Stimulated activated CD4-positive, alpha-beta T cell treated with anti-CD3 and anti-CD28 coated beads, Interleukin-12 subunit alpha, Interleukin-12 subunit beta, amount 100 ng/mL, for 4 hours (primary cell): ENCODE measurements around the gene ATP2B3.

Experiments
- DNase-seq: peaks from one replicate; pipeline ENCODE4 v3.0.0-alpha.2; 2020

The ATP2B3 gene

DNA sequence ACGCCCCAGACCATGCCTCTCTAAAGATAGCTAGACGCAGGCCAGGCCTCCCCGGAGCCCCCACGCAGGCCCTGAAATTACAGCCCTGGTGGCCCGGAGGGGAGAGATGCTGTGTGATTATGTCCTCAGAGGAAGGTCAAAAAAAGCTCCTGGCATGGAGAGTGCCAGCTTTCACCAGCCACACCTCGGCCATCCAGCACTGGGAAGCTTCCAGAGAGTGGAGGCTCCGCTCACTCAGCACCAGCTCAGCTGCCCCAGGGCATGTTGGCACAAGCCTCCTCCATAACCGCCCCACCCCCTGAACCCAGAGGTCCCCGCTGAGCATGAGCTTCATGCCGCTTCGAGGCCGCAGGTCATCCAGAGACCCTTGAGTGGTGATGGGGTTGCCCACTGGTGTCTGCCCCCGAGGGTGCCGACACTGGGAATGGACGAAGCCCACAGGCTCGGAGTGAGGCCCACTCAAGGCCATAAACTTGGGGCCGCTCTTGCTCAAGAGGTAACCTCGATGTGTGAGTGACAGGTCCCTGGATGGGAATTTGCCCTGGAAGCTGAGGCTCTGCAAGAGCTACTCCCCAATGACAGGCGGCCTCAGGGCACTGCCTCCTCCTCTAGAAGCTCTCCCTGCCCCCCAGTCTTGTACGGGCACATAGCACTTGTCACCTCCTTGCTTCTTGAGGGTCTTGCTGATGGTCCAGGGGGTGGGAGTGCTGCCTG is 27.1 kb upstream of the ATP2B3 start:
- DNase-seq = no peak

DNA sequence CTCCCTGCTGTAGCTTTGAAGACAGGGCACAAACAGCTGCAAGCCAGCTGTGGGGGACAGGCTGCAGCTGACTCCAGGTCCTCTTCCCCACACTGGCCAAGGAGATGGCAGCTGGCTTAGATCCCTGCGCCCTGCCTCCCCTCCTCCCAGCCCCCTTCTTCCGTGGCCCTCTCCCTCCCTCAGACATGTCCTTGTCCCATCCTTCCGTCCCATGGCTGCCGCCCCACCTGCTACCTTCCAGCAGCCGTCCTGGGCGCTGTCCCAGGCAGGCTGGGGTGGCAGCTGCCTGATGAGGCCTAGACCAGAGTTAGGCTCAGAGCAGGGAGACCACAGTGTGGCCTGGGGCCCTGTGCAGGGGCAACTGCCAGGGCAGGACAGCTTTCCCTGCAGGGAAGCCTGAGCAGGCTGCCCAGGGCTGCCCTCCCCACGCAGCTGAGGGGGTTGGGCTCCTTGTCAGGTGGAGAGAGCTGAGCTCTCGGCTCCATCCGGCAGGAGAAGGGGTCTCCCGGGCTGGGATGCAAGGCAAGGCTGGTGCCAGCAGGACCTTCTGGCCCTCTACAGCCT is 26.0 kb upstream of the ATP2B3 start:
- DNase-seq = no peak

DNA sequence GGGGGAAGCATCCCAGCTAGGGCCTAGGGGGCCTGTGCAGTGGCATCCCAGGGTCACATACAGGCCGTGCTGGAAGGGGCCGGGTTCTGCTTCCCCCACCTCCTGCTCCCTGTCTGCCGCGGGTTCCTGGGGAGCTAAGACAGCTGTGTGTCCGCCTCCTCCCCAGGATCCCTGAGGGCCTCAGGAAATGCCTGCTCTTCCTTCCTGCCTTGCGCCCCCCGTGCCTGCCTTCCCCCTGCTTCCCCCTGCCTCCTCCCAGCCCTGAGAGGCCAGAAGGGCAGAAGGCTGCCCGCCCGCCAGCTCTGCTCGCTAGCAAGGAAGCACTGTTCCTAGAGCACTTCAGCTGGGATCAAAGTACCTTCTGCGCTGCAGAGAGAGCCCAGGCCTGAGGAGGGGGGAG is 25.5 kb upstream of the ATP2B3 start:
- no peak for DNase-seq

DNA sequence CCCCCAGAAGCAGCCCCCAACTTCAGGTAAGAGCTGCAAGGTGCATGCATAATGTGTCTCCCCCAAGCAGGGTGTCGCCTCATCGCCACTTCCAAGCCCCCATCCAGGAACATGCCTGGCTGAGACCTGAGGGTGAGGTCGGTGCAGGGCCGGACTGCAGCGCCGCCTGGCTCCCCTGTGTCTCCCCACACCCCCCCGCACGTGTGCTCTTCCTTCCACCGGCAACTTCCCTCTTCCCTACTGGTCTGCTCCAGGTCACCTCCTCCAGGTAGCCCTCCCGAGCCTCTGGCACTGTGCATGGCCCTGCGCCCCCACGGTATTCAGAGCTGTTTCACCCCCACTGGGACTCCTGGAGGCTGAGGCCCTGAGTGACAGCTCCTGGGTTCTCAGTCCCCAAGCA is 24.9 kb upstream of the ATP2B3 start:
- no peak for DNase-seq

DNA sequence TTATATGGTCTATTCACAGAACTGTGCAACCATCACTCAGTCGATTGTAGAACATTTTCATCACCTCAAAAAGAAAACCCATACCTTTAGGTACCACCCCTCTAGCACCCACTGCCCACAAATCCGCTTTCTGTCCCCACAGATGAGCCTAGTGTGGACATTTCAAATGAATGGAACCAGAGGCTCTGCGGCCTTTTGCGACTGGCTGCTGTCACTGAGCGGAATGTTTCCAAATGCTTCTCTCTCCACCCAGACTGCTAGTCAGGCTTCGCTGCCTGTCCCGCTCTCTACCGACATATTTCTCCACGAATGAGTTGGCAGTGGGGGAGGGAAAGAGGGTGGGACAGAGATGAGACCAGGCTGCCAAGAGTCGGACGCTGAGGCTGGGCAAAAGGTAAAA is 24.4 kb upstream of the ATP2B3 start:
- no peak for DNase-seq

DNA sequence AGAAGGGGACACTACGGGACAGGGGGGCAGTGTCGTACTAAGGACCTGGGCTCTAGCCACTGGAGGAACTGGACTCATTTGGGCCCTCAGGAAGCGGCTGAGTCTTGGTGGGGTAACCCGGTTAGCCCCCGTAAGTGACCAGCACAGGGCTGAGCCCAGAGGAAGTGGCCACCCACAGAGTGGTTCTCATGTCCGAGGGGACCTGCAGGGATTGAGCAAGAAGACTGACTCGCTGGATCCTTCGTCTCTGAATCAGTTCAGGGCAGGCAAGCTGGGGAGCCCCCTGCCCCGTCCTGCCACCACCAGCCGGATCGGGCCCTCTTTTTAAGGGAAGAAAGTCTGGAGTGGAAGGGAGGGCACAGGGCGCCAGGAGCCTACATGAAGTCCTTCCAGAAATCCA is 23.4 kb upstream of the ATP2B3 start:
- no peak for DNase-seq

DNA sequence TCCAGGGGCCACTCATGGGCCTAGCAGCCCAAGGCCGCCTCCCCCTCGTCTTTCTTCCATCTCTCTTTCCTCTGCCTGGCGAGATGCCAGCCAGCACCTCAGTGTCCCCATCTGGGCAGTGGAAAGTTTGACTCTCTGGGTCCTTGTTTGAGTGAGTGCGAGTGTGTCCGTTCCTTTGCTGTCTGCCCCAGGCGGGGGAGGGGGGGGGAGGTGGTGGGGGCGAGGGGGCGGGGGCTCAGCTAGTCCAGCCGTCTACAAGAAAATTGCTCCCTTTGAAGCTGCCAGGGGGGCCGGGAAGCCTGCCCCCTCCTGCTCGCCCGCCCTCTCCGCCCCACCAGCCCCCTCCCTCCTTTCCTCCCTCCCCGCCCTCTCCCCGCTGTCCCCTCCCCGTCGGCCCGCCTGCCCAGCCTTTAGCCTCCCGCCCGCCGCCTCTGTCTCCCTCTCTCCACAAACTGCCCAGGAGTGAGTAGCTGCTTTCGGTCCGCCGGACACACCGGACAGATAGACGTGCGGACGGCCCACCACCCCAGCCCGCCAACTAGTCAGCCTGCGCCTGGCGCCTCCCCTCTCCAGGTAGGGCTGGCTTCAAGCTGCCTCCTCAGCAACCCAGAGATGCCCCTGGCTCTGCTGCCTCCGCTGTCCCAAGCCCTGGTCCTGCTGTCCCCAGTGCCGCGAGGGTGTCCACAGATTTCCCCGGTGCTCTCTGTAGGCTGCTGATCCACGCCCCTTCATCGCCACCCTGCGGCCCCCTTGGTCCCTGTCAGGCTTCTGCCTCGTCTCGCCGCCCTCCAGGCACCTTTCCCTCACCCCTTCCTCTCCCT is 22.7 kb upstream of the ATP2B3 start, which contains the start of gene BGN:
BGN (plus strand) TSS at position 440 of the 821 bp plus-strand sequence. CDS start 9,652 bp downstream, outside the sequence.
- DNase-seq = no peak

DNA sequence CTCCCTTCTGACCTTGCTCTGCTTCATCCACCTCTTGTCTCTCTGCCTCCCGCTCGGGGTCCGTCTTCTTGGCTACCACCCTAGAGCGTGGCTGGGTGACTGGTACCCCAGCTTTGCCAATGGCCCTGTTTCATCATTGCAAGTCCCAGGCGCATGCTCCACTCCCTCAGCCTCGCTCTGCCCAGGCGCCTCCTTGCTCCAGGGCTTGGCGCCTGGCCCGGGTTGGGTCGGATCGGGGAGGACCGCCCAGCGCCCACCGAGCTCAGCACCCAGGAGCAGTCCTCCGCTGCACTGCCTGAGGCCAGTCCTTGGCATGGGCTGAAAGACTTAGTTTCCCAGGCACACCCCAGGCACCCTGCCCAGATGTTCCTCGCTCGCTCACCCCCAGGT is 22.1 kb upstream of the ATP2B3 start:
- DNase-seq = no peak

DNA sequence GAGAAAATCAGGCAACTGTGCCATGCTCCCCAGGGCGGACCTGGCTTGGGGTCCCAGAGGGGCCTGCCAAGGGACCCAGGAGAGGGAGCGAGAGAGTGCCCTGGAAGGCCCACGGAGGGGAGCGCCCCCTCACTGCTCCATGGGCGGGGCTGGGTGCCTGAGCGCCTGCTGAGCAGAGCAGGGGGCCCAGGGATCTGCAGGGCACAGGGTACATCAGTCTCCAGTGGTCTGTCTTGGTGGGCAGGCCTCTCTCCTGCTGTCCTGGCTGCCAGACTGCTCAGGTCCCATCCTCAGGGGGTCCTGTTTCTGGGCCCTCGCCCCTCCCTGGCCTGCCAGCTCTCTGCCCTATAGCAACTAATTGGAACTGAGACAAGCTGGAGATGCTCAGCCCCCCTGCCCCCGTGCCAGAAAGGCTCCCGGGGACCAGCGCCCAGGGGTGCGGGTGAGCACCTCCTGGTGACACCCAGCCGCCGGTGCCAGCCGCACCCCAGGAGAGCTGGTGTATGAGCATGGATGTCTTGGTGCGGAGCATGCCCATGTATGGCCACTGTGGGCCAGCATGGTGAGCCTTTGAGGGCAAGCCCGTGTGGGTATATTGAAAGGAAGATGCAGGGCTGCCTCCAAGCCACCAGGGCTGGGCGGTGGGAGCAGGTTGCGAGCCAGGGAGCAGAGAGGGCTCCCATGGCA is 21.4 kb upstream of the ATP2B3 start:
- DNase-seq = no peak

DNA sequence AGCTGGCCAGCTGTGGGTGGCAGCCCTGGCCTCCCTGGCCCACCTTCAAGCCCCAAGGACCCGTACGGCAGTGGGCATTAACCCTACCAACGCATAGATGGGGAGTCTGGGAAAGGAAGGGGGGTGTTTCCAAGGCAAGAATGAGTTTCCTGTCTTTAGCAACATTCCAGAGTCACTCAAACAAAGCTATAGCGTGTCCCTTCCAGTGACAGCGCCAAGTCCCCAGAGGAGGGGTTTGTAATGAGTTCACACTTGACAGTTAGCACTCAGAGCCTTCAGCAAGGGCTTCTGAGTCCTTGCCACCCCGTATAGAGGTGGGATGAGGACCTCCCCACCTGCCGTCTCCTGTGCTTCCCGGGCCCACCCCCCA is 20.9 kb upstream of the ATP2B3 start:
- DNase-seq = no peak

DNA sequence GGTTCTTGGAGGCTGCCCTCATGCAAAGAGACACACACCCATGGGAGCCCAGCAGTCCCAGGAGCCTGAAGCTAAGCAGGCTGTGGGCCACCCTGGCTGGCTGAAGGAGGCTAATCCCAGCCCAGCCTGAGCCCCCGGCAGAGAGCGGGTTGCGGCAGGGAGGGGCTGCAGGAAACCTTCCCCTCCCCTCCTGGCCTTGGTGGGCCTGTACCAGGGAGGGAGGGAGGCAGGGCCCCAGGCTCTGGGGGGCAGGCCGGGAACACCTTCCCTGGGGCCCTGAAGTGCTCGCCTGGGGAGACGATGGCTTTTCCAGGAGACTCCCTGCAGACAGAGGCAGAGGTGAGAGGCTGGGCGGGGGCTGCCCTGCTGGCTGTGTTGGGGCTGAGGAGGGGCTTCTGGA is 19.0 kb upstream of the ATP2B3 start:
- no peak for DNase-seq

DNA sequence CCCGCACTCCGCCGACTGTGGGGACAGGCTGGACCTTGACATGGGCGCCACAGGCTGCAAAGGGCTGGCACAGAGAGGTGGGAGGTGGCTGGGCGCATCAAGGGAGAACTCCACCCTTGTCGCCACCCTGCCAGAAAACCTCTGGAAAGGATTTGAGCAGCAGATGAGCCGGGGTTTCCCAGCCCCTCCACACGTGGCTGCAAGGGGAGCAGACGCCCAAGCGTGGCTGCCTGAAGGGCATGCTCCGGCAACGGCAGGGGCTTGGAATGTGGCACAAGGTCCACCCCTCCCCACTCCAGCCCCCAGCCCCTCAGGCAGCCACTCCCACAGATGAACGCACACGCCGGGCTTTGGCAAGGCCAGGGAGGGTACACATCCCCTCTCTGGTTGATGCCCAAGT is 18.1 kb upstream of the ATP2B3 start:
- DNase-seq = no peak

DNA sequence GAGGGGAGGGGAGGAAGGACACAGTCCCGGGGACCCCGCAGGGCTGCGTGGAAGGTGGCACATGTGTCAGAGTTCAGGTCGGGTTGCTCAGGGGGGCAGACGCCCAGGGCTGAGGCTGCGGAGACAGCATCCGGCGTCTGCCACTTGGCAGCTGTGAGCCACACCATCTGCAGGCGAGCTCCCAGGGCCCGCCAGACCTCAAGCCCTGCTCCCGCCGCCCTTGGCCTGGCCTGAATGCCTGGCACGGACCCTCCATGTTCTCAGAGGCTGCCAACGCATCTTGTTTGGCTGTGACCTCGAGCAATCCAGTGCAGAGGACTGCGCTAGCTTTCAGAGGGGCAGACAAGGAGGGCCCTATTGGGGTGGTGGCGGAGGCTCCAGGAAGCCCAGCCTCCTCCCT is 17.6 kb upstream of the ATP2B3 start:
- no peak for DNase-seq

DNA sequence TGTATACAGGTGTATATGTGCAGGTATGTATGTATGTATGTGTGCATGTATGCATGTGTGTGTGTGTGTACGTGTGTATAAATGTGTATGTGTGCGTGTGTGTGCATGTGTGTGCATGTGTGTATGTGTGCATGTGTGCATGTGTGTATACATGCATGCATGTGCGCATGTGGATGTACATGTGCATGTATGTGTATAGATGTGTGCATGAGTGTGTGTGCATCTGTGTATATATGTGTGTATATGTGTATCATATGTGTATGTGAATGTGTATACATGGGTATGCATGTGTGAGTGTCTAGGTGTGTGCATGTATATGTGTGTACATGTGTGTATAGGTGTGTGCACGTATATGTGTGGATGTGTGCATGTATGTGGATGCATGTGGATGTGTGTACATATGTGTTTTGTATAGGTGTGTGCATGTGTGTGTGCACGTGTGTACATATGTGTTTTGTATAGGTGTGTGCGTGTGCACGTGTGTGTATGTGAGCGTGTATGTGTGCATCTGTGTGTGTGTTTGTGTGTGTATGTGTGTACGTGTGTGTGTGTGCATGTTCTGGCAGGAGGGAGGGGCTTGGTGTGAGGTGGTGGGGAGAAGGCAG is 16.7 kb upstream of the ATP2B3 start:
- DNase-seq = no peak

DNA sequence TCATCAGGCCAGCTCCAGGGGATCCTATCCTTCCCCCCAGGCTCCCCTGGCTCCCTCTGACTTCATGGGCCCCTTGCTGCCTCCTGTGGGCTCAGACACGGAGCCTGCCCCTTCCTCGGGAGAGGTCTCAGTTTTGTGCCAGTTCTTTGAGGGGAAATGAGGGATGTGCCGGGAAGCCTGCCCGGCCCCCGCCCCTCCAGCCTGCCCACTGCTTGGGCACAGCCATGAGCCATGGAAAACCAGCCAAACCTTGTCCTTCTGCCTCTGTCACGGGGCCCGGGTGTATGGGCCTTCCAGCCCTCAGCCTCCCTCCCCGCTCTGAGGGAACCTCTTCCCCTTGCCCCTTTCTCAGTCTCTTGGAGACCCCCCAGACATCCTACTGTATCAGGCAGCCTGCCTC is 15.9 kb upstream of the ATP2B3 start:
- DNase-seq = no peak

DNA sequence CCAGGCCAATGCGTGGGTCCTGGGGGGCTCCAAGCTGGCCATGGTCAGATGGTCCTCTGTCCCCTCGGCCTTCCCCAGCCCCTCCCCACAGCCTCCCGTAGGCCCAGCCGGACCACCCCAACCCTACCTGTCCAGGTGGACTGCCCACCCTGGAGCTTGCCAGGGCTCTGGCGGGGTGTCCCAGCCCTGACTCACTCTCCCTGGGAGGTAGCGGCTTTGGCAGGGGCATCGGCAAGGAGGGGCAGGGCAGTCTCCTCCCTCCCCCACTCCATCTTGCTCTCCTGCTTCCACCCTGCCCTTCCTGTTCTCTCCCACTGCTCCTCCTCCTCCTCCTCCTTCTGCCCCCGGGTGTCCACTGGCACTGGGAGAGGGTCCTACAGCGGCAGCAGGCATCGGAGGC is 15.3 kb upstream of the ATP2B3 start:
- DNase-seq = no peak

DNA sequence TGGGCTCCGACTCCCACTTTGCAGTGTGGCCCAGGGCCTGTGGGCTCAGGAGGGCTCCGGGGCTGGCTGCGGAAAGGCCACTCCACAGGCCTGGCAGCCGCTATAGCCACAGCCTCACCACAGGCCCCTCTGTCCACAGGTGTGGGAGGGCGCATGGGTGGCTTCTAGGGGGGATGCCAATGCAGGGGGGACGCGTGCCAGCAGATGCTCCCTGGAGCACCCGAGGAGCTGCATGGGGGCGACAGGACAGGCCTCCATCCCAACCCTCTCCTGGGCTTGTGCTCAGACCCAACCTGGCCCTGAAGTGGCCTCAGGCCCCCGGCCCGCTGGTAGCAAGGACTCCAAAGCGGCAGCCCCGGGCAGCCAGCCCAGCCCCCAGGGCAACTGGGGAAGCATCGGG is 14.6 kb upstream of the ATP2B3 start:
- DNase-seq = no peak

DNA sequence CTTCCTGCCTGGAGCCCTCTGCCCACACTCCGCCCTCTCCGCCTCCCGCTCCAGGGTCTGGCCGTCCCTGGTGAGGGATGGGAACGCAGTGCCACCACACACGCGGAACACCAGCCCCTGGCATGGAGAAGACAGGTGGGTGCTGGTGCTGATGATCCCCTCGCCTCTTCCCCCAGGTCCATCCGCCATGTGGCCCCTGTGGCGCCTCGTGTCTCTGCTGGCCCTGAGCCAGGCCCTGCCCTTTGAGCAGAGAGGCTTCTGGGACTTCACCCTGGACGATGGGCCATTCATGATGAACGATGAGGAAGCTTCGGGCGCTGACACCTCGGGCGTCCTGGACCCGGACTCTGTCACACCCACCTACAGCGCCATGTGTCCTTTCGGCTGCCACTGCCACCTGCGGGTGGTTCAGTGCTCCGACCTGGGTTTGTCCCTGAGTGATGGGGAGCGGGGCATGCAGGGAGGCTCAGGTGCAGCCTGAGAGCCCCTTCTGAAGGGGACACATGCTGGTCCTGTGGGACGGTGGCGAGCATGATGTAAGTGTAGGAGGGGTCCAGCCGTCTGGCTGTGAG is 12.9 kb upstream of the ATP2B3 start:
- DNase-seq = no peak

DNA sequence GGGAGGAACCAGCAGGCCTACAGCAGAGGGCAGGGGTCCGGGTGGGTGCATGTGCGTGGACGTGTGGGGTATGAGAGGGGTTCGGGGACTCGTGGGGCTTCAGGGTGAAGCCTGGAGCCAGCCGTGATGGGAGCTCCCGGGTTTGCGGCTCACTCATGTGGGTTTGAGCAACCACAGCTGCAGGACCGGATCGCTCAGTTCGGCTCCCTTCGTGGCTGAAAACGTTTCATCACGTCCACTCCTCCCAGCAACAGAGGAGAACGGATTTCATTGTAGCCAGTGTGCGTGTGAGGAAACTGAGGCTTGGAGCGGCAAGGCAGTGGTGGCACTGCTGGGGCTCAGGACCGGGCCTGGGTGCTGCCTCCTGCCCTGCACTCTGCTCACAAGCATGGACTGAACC is 12.1 kb upstream of the ATP2B3 start:
- DNase-seq = no peak

DNA sequence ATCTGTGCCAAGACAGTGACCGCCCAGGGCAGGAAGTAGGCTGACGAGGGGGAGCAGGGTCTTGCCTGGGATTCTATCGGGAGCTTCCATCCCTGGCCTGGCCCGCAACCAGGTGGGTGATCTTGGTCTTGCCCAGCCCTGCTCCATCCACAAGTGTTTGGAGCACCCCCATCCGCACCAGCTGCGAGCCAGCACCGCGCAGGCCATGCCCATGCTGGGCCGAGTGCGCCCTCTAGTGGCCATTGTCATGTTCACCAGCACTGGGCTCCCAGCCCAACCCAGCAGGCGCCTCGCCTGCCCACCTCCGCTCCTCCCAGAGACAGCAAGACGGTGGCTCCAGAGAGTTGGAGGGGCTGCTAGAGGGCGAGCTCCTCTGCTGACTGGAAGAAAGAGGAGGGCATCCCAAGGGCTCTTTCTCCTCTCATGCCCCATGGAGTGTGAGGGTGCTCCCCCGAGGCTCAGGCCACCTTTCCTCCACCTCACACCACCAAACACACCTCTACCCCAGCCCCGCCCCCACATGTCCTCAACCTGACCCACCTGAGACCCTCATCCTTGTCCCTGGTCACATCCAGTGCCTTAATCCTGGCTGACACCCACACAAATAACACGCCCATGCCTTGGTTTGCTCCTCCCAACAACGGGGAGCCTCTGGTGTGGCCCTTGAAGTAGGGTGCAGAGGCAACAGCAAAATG is 9.8 kb upstream of the ATP2B3 start:
- DNase-seq = peak; percentile 80

DNA sequence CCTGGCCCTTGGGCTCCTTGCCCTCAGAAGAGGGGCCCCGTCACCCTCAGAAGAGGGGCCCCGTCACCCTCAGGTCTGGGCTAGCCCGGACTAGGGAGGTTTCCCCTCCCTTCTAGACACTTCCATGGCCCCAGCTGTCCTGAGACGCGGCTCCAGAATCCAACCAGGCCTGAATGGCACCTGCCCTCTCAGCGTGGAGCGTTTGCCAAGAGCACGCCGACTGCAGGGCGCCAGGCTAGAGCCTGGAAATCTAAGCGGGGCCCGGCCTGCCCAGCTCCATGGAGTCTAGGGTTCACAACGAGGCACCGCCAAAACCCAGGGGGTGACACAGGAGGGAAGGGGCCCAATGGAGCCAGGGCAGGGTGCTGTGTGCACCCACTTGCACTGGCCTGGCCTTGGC is 7.8 kb upstream of the ATP2B3 start:
- DNase-seq = no peak

DNA sequence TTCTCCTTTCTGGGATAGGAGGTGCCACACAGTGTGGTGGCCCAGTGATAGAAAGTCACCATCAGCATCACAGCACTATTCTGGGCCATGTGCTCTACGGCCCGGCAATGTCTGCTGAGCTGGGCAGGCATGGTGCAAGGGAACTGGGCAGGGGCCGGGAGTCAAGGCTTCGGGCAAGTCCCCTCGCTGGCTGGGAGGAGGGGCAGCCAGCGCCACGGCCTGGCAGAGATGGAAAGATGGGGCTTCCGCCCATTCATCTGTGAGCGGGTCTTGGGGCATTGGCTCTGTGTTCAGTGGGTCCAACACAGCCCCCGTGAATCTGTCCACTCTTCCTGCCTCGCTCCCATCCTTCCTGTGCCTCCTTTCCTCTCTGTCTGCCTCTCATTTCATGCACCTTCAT is 7.1 kb upstream of the ATP2B3 start:
- no peak for DNase-seq
